WERI-Rb-1 (cell line): ENCODE measurements around the gene DMKN.

ENCODE experiments used
- DNase-seq: peaks from one replicate; pipeline ENCODE4 v3.0.0-alpha.2; 2020
- H3K27ac ChIP-seq: fragments of 250-450 bp; sonication (Bioruptor Pico); 2 replicates; pipeline ENCODE4 v1.5.1; 2020; ENCODE audit warnings: mild to moderate bottlenecking, moderate library complexity
- H3K27me3 ChIP-seq: fragments of 250-450 bp; sonication (Bioruptor Pico); 2 replicates; pipeline ENCODE4 v1.5.1; 2021; ENCODE audit warnings: mild to moderate bottlenecking, low read depth, moderate library complexity; ENCODE audit not compliant: insufficient read depth, severe bottlenecking
- H3K36me3 ChIP-seq: fragments of 250-450 bp; sonication (Bioruptor Pico); 2 replicates; pipeline ENCODE4 v1.5.1; 2020; ENCODE audit warnings: mild to moderate bottlenecking, moderate library complexity
- H3K4me3 ChIP-seq: 2 replicates; pipeline ENCODE4 v1.5.1; 2011; ENCODE audit warnings: low read depth, mild to moderate bottlenecking, control low read depth, low read length
- H3K9me3 ChIP-seq: fragments of 250-450 bp; sonication (Bioruptor Pico); 2 replicates; pipeline ENCODE4 v1.5.1; 2021; ENCODE audit warnings: mild to moderate bottlenecking, moderate library complexity; ENCODE audit not compliant: severe bottlenecking
- CTCF ChIP-seq: IDR thresholded peaks from 2 replicates; pipeline ENCODE4 v1.5.1; 2011; ENCODE audit warnings: low read depth, mild to moderate bottlenecking, control low read depth, inconsistent platforms, low read length

Gene DMKN

GRCh38 chr19:35533201-35533821 is 19.9 kb upstream of the DMKN start, which contains the start of gene GAPDHS:
Gene GAPDHS (plus strand): TSS chr19:35533456. CDS start chr19:35533528, 72 bp downstream.
- H3K27me3 ChIP-seq = no peaks in the 10 kb centered on the region
- no peak for TF ChIP-seq CTCF

GRCh38 chr19:35531291-35531690 is 17.8 kb upstream of the DMKN start:
- TF ChIP-seq CTCF = no peak
- Histone ChIP-seq H3K9me3 (no peaks in the 10 kb centered on the region), H3K4me3 (no peak overlapping the region), H3K27me3 (no peaks in the 10 kb centered on the region), H3K27ac (no peak overlapping the region), H3K36me3 (no peaks in the 10 kb centered on the region)
- DNase-seq = no peak

More at GRCh38 chr19:35533201-35533821, 19.9 kb upstream of the DMKN start, which contains the start of gene GAPDHS:
- no peak for DNase-seq
- Histone ChIP-seq H3K9me3 (no peaks in the 10 kb centered on the region), H3K36me3 (no peaks in the 10 kb centered on the region), H3K4me3 (no peak within 1 kb of the TSS), H3K27ac (no peak within 1 kb of the TSS)

GRCh38 chr19:35529241-35530218 is 16.1 kb upstream of the DMKN start:
- Histone ChIP-seq H3K9me3 (no peaks in the 10 kb centered on the region), H3K27me3 (no peaks in the 10 kb centered on the region), H3K4me3 (no peak overlapping the region), H3K27ac (no peak overlapping the region), H3K36me3 (no peaks in the 10 kb centered on the region)
- DNase-seq = no peak
- TF ChIP-seq CTCF = no peak

GRCh38 chr19:35528218-35529038 is 15.0 kb upstream of the DMKN start, which contains the start of gene SBSN:
Gene SBSN (minus strand): TSS chr19:35528311. CDS start chr19:35528281, 30 bp downstream.
- no peaks in the 10 kb centered on the region for H3K36me3 ChIP-seq
- no peak for DNase-seq
- no peak within 1 kb of the TSS for H3K4me3 ChIP-seq
- no peaks in the 10 kb centered on the region for H3K9me3 ChIP-seq
- H3K27ac ChIP-seq = no peak within 1 kb of the TSS
- H3K27me3 ChIP-seq = no peaks in the 10 kb centered on the region
- TF ChIP-seq CTCF = no peak

GRCh38 chr19:35525873-35526272 is 12.4 kb upstream of the DMKN start:
- no peaks in the 10 kb centered on the region for H3K27me3 ChIP-seq
- TF ChIP-seq CTCF = no peak
- DNase-seq = no peak

More at GRCh38 chr19:35525873-35526272, 12.4 kb upstream of the DMKN start:
- Histone ChIP-seq H3K36me3 (no peaks in the 10 kb centered on the region), H3K27ac (no peak overlapping the region), H3K9me3 (no peaks in the 10 kb centered on the region), H3K4me3 (no peak overlapping the region)
